Effector CD8-positive, alpha-beta T cell (primary cell): ENCODE data around the gene PRDX6.
"Not testable (repeated sequence)": the region's sequence is repeated elsewhere in the genome, so short reads cannot be mapped to it uniquely, and the experiment has no call there.

Experiments
- DNase-seq: peaks from one replicate; lab custom pipeline; 2025; lab: John Stamatoyannopoulos, UW
- total RNA-seq, 4 experiments: gene quantifications; one replicate each; lab custom pipeline; 2026; lab: John Stamatoyannopoulos, UW

Gene PRDX6, protein sequence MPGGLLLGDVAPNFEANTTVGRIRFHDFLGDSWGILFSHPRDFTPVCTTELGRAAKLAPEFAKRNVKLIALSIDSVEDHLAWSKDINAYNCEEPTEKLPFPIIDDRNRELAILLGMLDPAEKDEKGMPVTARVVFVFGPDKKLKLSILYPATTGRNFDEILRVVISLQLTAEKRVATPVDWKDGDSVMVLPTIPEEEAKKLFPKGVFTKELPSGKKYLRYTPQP
- 70.5 to 123 (median 111) reads per million in 4 experiments for total RNA-seq

- DNase-seq = peak; percentile 83
Measured at GRCh38 chr1:173477286-173478093, at the start of gene PRDX6. Gene PRDX6, plus strand, starts transcription at chr1:173477335. Its CDS starts 63 bp downstream, at chr1:173477398.

GRCh38 chr1:173429471-173430402 lies 47.4 kb upstream of the PRDX6 start:
- peak; percentile 38 for DNase-seq

- no peak for DNase-seq
Measured at GRCh38 chr1:173430677-173431303, 46.3 kb upstream of the PRDX6 start.

GRCh38 chr1:173431304-173432045 lies 45.7 kb upstream of the PRDX6 start:
- DNase-seq = peak; percentile 77

DNA sequence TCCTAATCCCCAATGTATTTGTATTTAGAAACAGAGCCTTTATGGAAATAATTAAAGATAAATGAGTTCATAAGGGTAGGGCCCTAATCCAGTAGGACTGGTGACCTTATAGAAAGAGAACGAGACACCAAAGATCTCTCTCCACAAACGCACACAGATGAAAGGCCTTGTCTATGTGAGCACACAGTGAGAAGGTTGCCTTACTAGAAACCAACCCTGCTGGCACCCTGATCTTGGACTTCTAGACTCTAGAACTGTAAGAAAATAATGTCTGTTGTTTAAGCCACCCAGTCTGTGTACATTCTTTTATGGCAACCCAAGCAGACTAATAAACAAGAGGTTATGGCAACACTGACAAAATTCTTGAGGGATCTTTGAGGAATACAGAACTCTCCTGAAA lies 44.8 kb upstream of the PRDX6 start:
- no peak for DNase-seq

DNA sequence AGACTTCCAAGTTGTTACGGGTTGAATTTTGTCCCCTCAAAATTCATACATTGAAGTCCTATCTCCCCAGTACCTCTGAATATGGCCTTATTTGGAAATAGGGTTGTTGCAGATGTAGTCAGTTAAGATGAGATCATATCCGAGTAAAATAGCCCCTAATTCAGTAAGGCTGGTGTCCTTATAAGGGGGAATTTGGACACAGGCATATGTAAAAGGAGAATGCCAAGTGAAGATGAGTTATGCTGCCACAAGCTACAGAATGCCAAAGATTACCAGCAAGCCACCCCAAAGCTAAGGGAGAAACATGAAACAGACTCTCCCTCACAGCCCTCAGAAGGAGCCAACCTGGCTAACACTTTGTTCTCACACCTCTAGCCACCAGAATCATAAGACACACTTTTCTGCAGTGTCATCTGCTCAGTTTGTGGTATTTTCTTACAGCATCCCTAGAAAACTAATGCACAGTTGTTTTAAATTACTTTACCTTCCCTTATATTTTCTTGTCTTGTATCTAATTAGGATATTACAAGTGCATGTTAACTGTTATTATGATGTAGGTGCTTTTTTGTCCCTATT lies 43.3 kb upstream of the PRDX6 start:
- DNase-seq = no peak

- no peak for DNase-seq
Measured at GRCh38 chr1:173436841-173437428, 40.2 kb upstream of the PRDX6 start.

- DNase-seq = no peak
Measured at GRCh38 chr1:173438675-173439074, 38.5 kb upstream of the PRDX6 start.

DNA sequence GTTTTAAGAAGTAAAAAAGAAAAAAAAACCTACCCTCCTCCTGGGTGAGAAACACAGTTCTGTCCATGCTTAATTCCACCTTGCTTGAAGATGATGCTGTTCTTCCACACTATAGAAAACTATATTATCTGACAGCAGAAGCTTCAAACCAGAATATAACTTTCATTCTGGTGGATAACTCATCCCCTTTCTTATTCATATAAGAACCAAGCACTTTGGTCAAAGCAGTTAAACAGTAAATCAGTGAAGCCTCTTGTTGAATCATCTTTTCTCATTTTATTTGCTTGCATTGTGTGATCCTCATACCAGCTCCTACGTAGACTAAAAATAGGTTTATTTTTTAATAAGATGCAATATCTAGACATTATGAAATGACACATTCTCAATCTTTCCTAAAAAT lies 36.7 kb upstream of the PRDX6 start:
- DNase-seq = no peak

- DNase-seq = no peak
Measured at GRCh38 chr1:173444757-173445156, 32.4 kb upstream of the PRDX6 start.

- DNase-seq = no peak
Measured at GRCh38 chr1:173445164-173445563, 32.0 kb upstream of the PRDX6 start.

- no peak for DNase-seq
Measured at GRCh38 chr1:173445656-173446055, 31.5 kb upstream of the PRDX6 start.

GRCh38 chr1:173447224-173447623 lies 29.9 kb upstream of the PRDX6 start:
- no peak for DNase-seq

- DNase-seq = no peak
Measured at GRCh38 chr1:173448945-173449344, 28.2 kb upstream of the PRDX6 start.

- no peak for DNase-seq
Measured at GRCh38 chr1:173451981-173452380, 25.2 kb upstream of the PRDX6 start.

GRCh38 chr1:173453982-173454381 lies 23.2 kb upstream of the PRDX6 start:
- DNase-seq = no peak

- no peak for DNase-seq
Measured at GRCh38 chr1:173454966-173455524, 22.1 kb upstream of the PRDX6 start.

GRCh38 chr1:173459885-173460284 lies 17.2 kb upstream of the PRDX6 start:
- no peak for DNase-seq

DNA sequence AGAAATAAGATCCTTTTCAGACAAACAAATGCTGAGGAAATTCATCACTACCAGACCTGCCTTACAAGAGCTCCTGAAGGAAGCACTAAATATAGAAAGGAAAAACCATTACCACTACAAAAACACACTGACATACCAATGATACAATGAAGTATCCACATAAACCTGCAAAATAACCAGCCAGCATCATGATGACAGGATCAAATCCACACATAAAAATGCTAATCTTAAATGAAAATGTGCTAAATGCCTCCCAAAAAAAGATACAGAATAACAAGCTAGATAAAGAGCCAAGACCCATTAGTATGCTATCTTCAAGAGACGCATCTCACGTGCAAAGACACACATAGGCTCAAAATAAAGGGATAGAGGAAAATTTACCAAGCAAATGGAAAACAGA lies 14.5 kb upstream of the PRDX6 start:
- not testable (repeated sequence) for DNase-seq

DNA sequence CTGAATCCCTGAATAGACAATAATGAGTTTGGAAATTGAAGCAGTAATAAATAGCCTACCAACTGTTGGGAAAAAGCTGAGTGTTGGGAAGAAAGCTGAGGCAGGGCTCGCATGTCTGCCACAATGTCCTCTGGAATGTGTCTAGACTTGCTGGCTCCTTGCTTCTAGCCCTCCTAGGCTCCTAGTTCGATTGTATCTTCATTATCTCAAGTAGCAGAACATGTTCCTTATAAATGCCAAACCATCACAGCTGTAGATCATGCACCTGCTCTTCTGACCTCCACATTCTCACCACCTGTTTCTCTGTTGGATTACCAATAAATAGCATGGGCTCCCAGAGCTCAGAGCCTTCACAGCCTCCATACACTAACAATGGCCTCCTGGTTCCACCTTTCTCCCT lies 12.9 kb upstream of the PRDX6 start:
- DNase-seq = not testable (repeated sequence)
